ENCODE measurements around the gene CHRNA5. TPM values are rescaled to one million over a fixed set of nuclear protein-coding genes. Genes with fewer than 3 reads are reported as not detected.
"Not testable (repeated sequence)": the region's sequence is repeated elsewhere in the genome, so short reads cannot be mapped to it uniquely, and the experiment has no call there.

The CHRNA5 gene
- total RNA-seq, 1 donor = 1.6 TPM

GRCh38 chr15:78597583-78597982 lies 32.3 kb downstream of the CHRNA5 start:
- no peak for DNase-seq (ENCODE audit: low read depth)
- TF ChIP-seq CTCF (IDR thresholded peaks at IDR 0.05; ENCODE audit: insufficient read depth, low read length) = no peak
- no peak overlapping the region for H3K4me3 ChIP-seq (ENCODE audit: low read depth, low read length)

GRCh38 chr15:78598348-78598747 lies 33.0 kb downstream of the CHRNA5 start:
- DNase-seq (ENCODE audit: low read depth) = no peak
- TF ChIP-seq CTCF (IDR thresholded peaks at IDR 0.05; ENCODE audit: insufficient read depth, low read length) = no peak
- H3K4me3 ChIP-seq (ENCODE audit: low read depth, low read length) = no peak overlapping the region

GRCh38 chr15:78599189-78599588 lies 33.9 kb downstream of the CHRNA5 start:
- peak; percentile 9 for DNase-seq (ENCODE audit: low read depth)
- TF ChIP-seq CTCF (IDR thresholded peaks at IDR 0.05; ENCODE audit: insufficient read depth, low read length) = no peak
- H3K4me3 ChIP-seq (ENCODE audit: low read depth, low read length) = no peak overlapping the region

- DNase-seq (ENCODE audit: low read depth) = no peak
- no peak overlapping the region for H3K4me3 ChIP-seq (ENCODE audit: low read depth, low read length)
- TF ChIP-seq CTCF (IDR thresholded peaks at IDR 0.05; ENCODE audit: insufficient read depth, low read length) = no peak
These were observed 38.1 kb downstream of the CHRNA5 start for GRCh38 chr15:78603467-78603866.

- H3K4me3 ChIP-seq (ENCODE audit: low read depth, low read length) = no peak overlapping the region
- no peak for TF ChIP-seq CTCF (IDR thresholded peaks at IDR 0.05; ENCODE audit: insufficient read depth, low read length)
- DNase-seq (ENCODE audit: low read depth) = no peak
These were observed 39.1 kb downstream of the CHRNA5 start for GRCh38 chr15:78604420-78604819.

- no peak for DNase-seq (ENCODE audit: low read depth)
- H3K4me3 ChIP-seq (ENCODE audit: low read depth, low read length) = no peak overlapping the region
- TF ChIP-seq CTCF (IDR thresholded peaks at IDR 0.05; ENCODE audit: insufficient read depth, low read length) = no peak
These were observed 39.9 kb downstream of the CHRNA5 start for GRCh38 chr15:78605201-78605600.

GRCh38 chr15:78605680-78606079 lies 40.4 kb downstream of the CHRNA5 start:
- TF ChIP-seq CTCF (IDR thresholded peaks at IDR 0.05; ENCODE audit: insufficient read depth, low read length) = no peak

GRCh38 chr15:78609551-78609950 lies 44.2 kb downstream of the CHRNA5 start:
- not testable (repeated sequence) for H3K4me3 ChIP-seq (ENCODE audit: low read depth, low read length); DNase-seq (ENCODE audit: low read depth)

More at GRCh38 chr15:78605680-78606079, 40.4 kb downstream of the CHRNA5 start:
- no peak overlapping the region for H3K4me3 ChIP-seq (ENCODE audit: low read depth, low read length)
- no peak for DNase-seq (ENCODE audit: low read depth)

Data from fibroblast of the aortic adventitia (primary cell).